HepG2 (cell line): ENCODE data around the gene TMEM170B. TPM values are rescaled to one million over a fixed set of nuclear protein-coding genes. Genes with fewer than 3 reads are reported as not detected.

Experiments used
- ATAC-seq: fragments of 200-7000 bp; cut with Tn5 transposase; 3 replicates; pipeline ENCODE4 v1.9.1; 2020; ENCODE audit warnings: mild to moderate bottlenecking, moderate library complexity
- BruUV-seq: library from RNA; stranded (reverse); fragments of 400-500 nt; replicated peaks from 2 replicates; lab custom pipeline; 2021; lab: Mats Ljungman, UMichigan
- CTCF ChIA-PET: fragments of 300-600 bp; formaldehyde crosslinking; extraction: SDS; loops from one replicate; lab custom pipeline; 2021; ENCODE audit warnings: low total read pairs, inconsistent platforms, low intra/inter-chr PET ratio; lab: Yijun Ruan, JAX
- POLR2A ChIA-PET: fragments of 350-600 bp; sonication (Branson Sonifier 250); formaldehyde crosslinking; loops from one replicate; lab custom pipeline; 2020; ENCODE audit warnings: antibody characterized with exemption, inconsistent platforms; lab: Yijun Ruan, JAX
- DNase-seq: peaks from one replicate; pipeline ENCODE4 v3.0.0-alpha.2; 2015; ENCODE audit warnings: low spot score
- FAIRE-seq: peaks from 3 replicates; lab custom pipeline; 2011; peaks lifted over from hg19 to GRCh38; lab: Jason Lieb, UNC
- H2AFZ ChIP-seq: one replicate; pipeline ENCODE4 v1.6.1; 2011; ENCODE audit warnings: low read length, inconsistent platforms
- H3K27ac ChIP-seq: fragments of 300-600 bp; 3 replicates; pipeline ENCODE4 v1.8.0; 2011; ENCODE audit warnings: mixed run types, mild to moderate bottlenecking, mixed read lengths, low read length, inconsistent platforms; ENCODE audit not compliant: insufficient read depth; ENCODE audit errors: extremely low read length
- H3K27me3 ChIP-seq, 2 experiments: fragments of 200-600 bp in 1 of 2; 2 replicates in 1 of 2; 3 replicates in 1 of 2; pipeline versions ENCODE4 v1.6.0 to v1.8.0; 2011; ENCODE audit warnings: low read length in 2 of 2, mild to moderate bottlenecking in 2 of 2, moderate library complexity in 2 of 2, inconsistent platforms in 1 of 2; ENCODE audit not compliant: insufficient read depth in 2 of 2, control insufficient read depth in 1 of 2
- H3K36me3 ChIP-seq, 2 experiments: fragments of 200-600 bp in 1 of 2; replicated peaks in 1 of 2; 2 replicates in 1 of 2; 3 replicates in 1 of 2; pipeline versions ENCODE4 v1.5.1 to v1.8.0; 2011; ENCODE audit warnings: low read length in 2 of 2, inconsistent platforms in 1 of 2; ENCODE audit not compliant: insufficient read depth in 2 of 2, control insufficient read depth in 1 of 2
- H3K4me1 ChIP-seq: 2 replicates; pipeline ENCODE4 v1.5.1; 2012; ENCODE audit warnings: low read length, inconsistent platforms; ENCODE audit not compliant: insufficient read depth
- H3K4me2 ChIP-seq: 2 replicates; pipeline ENCODE4 v1.6.0; 2011; ENCODE audit warnings: low read depth, low read length, inconsistent platforms
- H3K4me3 ChIP-seq, 3 experiments: fragments of 200-600 bp in 1 of 3; sonication (generic), shearing (Covaris generic) in 1 of 3; replicated peaks in 1 of 3; 2 replicates each; pipeline ENCODE4 v1.5.1; 2011 to 2016; ENCODE audit warnings: low read length in 3 of 3, inconsistent platforms in 2 of 3, low read depth in 2 of 3, mild to moderate bottlenecking in 2 of 3, control low read depth in 1 of 3, mixed read lengths in 1 of 3; ENCODE audit not compliant: insufficient read depth in 1 of 3
- H3K79me2 ChIP-seq: one replicate; pipeline ENCODE4 v1.6.1; 2011; ENCODE audit warnings: low read length, inconsistent platforms; ENCODE audit not compliant: insufficient read depth
- H3K9ac ChIP-seq: 2 replicates; pipeline ENCODE4 v1.6.0; 2011; ENCODE audit warnings: mild to moderate bottlenecking, low read depth, low read length, inconsistent platforms; ENCODE audit not compliant: insufficient read depth
- H3K9me3 ChIP-seq: 2 replicates; pipeline ENCODE4 v1.5.1; 2012; ENCODE audit warnings: mild to moderate bottlenecking, low read length
- H4K20me1 ChIP-seq: 2 replicates; pipeline ENCODE4 v1.6.0; 2011; ENCODE audit warnings: inconsistent platforms, mild to moderate bottlenecking, low read length, moderate library complexity; ENCODE audit not compliant: insufficient read depth
- ASH2L ChIP-seq: fragments of 300-600, 200-600 bp; sonication (generic); IDR thresholded peaks from 2 replicates; pipeline ENCODE4 v1.7.0; 2017; ENCODE audit warnings: low read depth, mild to moderate bottlenecking, moderate library complexity, mixed read lengths, low read length; ENCODE audit not compliant: insufficient read length
- EED ChIP-seq: sonication (generic); formaldehyde crosslinking; IDR thresholded peaks from 2 replicates; pipeline ENCODE4 v1.5.0; 2020; ENCODE audit warnings: mild to moderate bottlenecking, missing genetic modification reagents
- KLF13 ChIP-seq: sonication (generic); formaldehyde crosslinking; IDR thresholded peaks from 2 replicates; pipeline ENCODE4 v1.4.0; 2020; ENCODE audit warnings: mild to moderate bottlenecking, missing genetic modification reagents
- SALL2 ChIP-seq: sonication (generic); formaldehyde crosslinking; IDR thresholded peaks from 2 replicates; pipeline ENCODE4 v1.8.1; 2023; ENCODE audit warnings: mild to moderate bottlenecking, missing genetic modification reagents, inconsistent platforms
- SIX4 ChIP-seq: sonication (generic); formaldehyde crosslinking; IDR thresholded peaks from 2 replicates; pipeline ENCODE4 v1.4.0; 2020; ENCODE audit warnings: missing genetic modification reagents
- SOX6 ChIP-seq, 2 experiments: fragments of 450-650 bp in 1 of 2; sonication (generic) in 1 of 2; formaldehyde crosslinking in 1 of 2; IDR thresholded peaks; 2 replicates each; pipeline versions ENCODE4 v1.4.0 to v1.6.1; 2017 to 2020; ENCODE audit warnings: antibody characterized with exemption in 1 of 2, mild to moderate bottlenecking in 1 of 2, missing genetic modification reagents in 1 of 2
- TCF7L2 ChIP-seq: IDR thresholded peaks from 2 replicates; pipeline ENCODE4 v1.6.1; 2011; ENCODE audit warnings: mild to moderate bottlenecking, low read depth, low read length, moderate library complexity
- ZFP62 ChIP-seq: sonication (generic); formaldehyde crosslinking; IDR thresholded peaks from 2 replicates; pipeline ENCODE4 v1.4.0; 2020; ENCODE audit warnings: missing genetic modification reagents
- ZNF263 ChIP-seq: sonication (generic); formaldehyde crosslinking; IDR thresholded peaks from 2 replicates; pipeline ENCODE4 v1.4.0; 2020; ENCODE audit warnings: missing genetic modification reagents
- ZNF3 ChIP-seq: IDR thresholded peaks from 2 replicates; pipeline ENCODE4 v1.7.0; 2017; ENCODE audit warnings: inconsistent platforms
- ZNF724P ChIP-seq: sonication (generic); formaldehyde crosslinking; IDR thresholded peaks from 2 replicates; pipeline ENCODE4 v1.8.0; 2022; ENCODE audit warnings: missing genetic modification reagents, borderline replicate concordance
- ZNF768 ChIP-seq: sonication (generic); formaldehyde crosslinking; IDR thresholded peaks from 2 replicates; pipeline ENCODE4 v1.4.0; 2020; ENCODE audit warnings: missing genetic modification reagents
- whole genome bisulfite sequencing: methylation state at CpG from one replicate; pipeline ENCODE4 v1.1.6; 2017; ENCODE audit warnings: low lambda C conversion rate; 5-methylcytosine and 5-hydroxymethylcytosine counted together
- in situ Hi-C: cut with HindIII; loops from 2 replicates; pipeline ENCODE4 v1.10.0; 2017; ENCODE audit warnings: low pct_unique_long_range_greater_than_20kb; ENCODE audit not compliant: extremely low pct_ligation_motif_present
- intact Hi-C: fragments of 100-400 bp; cut with micrococcal nuclease; formaldehyde crosslinking; loops from one replicate; pipeline ENCODE4 v1.10.0; 2022; ENCODE audit not compliant: unreplicated experiment
- polyA plus RNA-seq, 8 experiments: library from polyadenylated mRNA; depleted of rRNA in 3 of 8; stranded (reverse) in 7 of 8; unstranded in 1 of 8; fragments of >200 nt; fragmentation: Illumina TruSeq in 4 of 8; extraction: Trizol in 4 of 8; gene quantifications; 2 replicates each; pipeline versions ENCODE4 v1.2.1 to v1.2.3, GENCODE V29; 2011 to 2016; ENCODE audit warnings: low read depth in 4 of 8, missing spikeins in 1 of 8, mixed read lengths in 1 of 8; ENCODE audit not compliant: insufficient read depth in 1 of 8
- total RNA-seq, 5 experiments: library from RNA; depleted of rRNA; stranded (reverse); fragments of >200 nt; fragmentation: Illumina TruSeq; extraction: Trizol; gene quantifications; 2 replicates each; pipeline ENCODE4 v1.2.3, GENCODE V29; 2016; ENCODE audit warnings: low read depth in 1 of 5

The TMEM170B gene
- total and polyA plus RNA-seq, 2 of the 13 experiments (the other 11 are each of a cell fraction or from before 2014, with no cell fraction given): 3.3 to 9.4 TPM

DNA sequence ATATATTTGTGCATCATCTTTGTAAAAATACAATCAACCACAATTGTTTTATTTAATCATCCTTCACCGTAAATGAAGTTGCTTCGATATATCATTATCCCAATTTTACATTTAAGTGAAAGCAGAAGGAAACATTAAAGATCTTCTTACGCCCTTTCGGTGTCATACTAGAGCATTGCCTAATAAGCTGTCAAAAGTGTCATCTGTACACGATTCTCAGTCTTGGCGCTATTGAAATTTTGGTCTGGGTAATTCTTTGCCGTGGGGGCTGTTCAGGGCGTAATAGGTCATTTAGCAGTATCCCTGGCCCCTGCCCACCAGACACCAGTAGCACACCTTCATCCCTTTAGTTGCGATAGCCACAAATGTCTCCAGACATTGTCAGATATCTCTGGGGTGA, 40.4 kb upstream of the TMEM170B start:
- Histone ChIP-seq H3K27ac (no peak overlapping the region), H3K4me3 (no peak overlapping the region), H3K4me1 (peaks cover 65% of the 10 kb centered on the region), H3K36me3 (no peaks in the 10 kb centered on the region), H3K9ac (no peak overlapping the region), H3K79me2 (no peaks in the 10 kb centered on the region), H3K4me2 (no peak overlapping the region), H3K9me3 (0 out of 2 replicates have a peak, but pooled peaks cover 5% of the 10 kb centered on the region), H4K20me1 (no peaks in the 10 kb centered on the region), H3K27me3 (no peaks in the 10 kb centered on the region), H2AFZ (no peak overlapping the region)
- no peak for FAIRE-seq
- TF ChIP-seq SALL2 (no peak), SIX4 (CRISPR knock-in tag) (no peak), SOX6 (IDR thresholded peaks at IDR 0.05) (no peak), SOX6 (CRISPR knock-in tag; IDR thresholded peaks at IDR 0.05) (no peak), ZNF3 (CRISPR knock-in tag) (no peak), ZFP62 (CRISPR knock-in tag) (no peak), ZNF768 (CRISPR knock-in tag) (no peak), KLF13 (CRISPR knock-in tag) (no peak), TCF7L2 (no peak), ZNF724P (CRISPR knock-in tag) (no peak), EED (CRISPR knock-in tag) (no peak), ASH2L (no peak), ZNF263 (CRISPR knock-in tag) (no peak)
- no peak for DNase-seq
- WGBS: 88% methylated on average over 9 of the region's 9 CpGs
- BruUV-seq: no TSS peak
- in situ Hi-C loops: loop anchor here (5.0 to 10.0 kb wide), 5 partner anchors 132 to 542 kb away; partner anchors contain the start of gene NEDD9
- ChIA-PET POLR2A (interaction anchor here (1.5 to 1.6 kb wide), 2 partner anchors 129 to 264 kb away, joined by 5 to 7 read pairs; partner anchors contain the start of gene NEDD9), CTCF (interaction anchor here (0.6 to 4.8 kb wide), 10 partner anchors 78 to 623 kb away, joined by 3 to 92 read pairs (median 6); no protein-coding TSS in a partner anchor)
- ATAC-seq: no peak
- intact Hi-C loops: loop anchor here (2.0 to 5.0 kb wide), 3 partner anchors 104 to 280 kb away; no protein-coding TSS in a partner anchor
